AG10803 (cell line): ENCODE data around the gene ABTB2.

Source experiments
- DNase-seq: peaks from one replicate; pipeline ENCODE4 v3.0.0; 2010; ENCODE audit warnings: low read depth
- H3K4me3 ChIP-seq: 2 replicates; pipeline ENCODE4 v1.5.1; 2011; ENCODE audit warnings: mild to moderate bottlenecking, low read length, control low read depth
- CTCF ChIP-seq: conservative IDR thresholded peaks from 2 replicates; pipeline ENCODE4 v1.5.1; 2011; ENCODE audit warnings: mild to moderate bottlenecking, low read length, control low read depth, inconsistent platforms

Gene ABTB2

DNA sequence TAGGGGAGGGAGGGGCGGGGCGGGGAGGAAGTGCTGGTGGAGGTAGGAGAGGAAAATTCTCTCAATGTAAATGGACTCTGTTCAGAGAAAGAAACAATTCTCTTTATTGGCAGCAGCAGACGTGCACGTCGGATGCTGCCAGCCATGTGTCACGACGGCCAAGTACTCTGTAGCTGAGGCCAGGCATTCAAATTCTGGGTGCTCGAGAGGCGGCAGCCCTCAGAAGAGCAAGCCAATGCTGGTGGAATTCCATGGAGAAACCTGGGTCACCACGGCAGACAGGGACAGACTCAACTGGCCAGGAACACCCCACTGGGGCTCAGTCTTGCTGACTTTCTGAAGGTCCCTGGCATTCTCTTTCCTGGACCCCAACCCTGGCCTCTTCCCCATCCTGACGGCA lies 90.8 kb downstream of the ABTB2 start:
- TF ChIP-seq CTCF: no peak
- H3K4me3 ChIP-seq: no peak overlapping the region
- DNase-seq: peak; percentile 31

DNA sequence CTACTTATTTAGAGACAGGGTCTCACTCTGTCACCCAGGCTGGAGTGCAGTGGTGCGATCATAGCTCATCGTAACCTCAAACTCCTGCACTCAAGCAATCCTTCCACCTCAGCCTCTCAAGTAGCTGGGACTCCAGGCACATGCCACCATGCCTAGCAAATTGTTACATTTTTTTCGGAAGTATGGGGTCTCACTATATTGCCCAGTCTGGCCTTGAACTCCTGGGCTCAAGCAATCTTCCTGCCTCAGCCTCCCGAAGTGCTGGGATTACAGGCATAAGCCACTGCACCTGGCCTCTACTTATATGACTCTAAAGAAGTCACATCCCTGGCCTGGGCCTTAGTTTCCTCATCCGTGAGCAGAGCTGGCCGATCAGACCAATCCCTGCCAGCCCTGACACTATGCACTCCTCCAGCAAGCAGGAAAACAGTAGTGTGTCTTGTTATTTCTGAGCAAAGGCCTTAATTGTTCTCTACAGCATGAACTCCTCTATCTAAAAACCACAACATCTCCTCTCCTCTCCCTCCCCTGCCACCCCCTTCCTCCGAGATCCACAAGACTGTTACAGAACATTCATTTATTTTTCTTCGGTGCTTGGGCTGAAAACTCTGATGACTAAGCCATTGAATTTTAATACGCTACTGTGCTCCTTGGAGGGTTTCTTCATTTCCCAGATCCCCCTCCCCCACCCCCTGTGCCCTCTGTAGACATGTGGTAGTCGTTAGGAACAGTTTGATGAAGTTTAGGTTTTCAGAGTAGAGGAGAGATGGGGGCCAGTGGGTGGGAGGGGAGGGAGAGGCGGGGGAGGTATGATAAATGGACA lies 91.5 kb downstream of the ABTB2 start:
- H3K4me3 ChIP-seq: no peak overlapping the region
- no peak for TF ChIP-seq CTCF
- peak; percentile 95 for DNase-seq

DNA sequence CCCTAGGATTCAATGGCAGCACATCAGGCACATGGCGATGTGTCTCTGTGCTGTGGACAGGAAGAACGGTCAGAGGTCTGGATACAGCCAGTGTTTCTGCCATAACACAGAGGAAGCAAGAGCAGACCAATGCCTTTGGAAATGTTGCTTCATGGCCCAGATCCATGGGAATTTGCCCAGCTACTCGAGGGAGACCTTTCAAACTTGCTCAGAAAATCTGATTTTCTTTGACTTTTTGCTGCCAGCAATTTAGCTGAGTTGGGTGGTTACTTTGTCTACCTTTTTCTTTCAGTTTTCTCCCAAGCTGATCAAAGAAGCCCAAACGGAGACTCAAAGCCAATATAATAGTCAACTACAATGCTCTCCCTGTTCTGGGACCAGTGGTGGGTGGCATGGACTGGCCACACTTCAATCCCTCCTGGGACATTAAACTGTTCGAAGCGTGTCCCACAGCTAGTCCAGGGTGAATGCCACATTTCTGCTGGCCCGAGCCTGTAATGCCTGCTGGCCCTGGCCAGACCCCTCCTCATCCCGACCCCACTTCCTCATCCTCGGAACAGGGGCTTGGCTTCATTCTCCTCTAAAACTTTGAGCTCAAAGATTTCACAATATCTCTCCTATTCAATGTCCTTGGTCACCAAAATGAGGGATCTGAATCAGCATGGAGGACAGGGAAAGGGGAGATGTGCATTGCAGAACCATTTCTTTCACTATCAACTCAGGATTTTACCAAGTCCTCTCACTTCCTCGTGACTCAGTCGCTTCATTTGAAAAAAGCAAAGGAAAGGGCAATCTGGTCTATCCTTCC lies 93.3 kb downstream of the ABTB2 start:
- DNase-seq: no peak
- H3K4me3 ChIP-seq: no peak overlapping the region
- TF ChIP-seq CTCF: no peak

DNA sequence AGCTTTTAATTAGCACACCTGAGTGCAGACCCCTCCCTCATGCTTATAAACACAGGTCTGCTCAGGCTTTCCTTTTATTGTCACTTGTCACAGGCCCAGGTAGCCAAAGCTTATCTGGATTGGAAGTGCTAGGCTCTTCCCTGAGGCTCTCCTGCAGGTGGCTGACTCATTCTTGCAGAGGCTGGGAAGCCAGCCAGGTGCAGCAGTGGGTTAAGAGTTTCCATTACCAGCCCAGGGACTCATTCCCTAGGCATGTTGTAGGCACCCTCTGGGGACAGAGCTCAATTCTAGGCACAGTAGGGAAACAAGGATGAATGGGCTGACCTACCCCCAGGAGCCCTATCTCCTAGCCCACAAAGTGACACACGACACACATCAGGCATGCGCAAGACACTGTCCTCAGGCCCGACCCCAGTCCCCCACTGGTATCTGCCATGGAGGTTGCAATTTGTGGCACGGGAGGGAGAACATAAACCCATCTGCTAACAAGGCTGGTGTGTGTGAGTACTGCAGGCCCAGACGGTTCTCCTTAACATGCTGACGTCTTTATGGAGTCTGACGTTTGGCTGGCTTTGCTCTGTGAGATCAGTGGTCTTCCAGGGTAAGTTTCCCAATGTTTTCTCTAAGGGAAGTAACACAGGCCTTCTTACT lies 94.2 kb downstream of the ABTB2 start:
- DNase-seq: peak; percentile 70
- no peak for TF ChIP-seq CTCF
- no peak overlapping the region for H3K4me3 ChIP-seq

DNA sequence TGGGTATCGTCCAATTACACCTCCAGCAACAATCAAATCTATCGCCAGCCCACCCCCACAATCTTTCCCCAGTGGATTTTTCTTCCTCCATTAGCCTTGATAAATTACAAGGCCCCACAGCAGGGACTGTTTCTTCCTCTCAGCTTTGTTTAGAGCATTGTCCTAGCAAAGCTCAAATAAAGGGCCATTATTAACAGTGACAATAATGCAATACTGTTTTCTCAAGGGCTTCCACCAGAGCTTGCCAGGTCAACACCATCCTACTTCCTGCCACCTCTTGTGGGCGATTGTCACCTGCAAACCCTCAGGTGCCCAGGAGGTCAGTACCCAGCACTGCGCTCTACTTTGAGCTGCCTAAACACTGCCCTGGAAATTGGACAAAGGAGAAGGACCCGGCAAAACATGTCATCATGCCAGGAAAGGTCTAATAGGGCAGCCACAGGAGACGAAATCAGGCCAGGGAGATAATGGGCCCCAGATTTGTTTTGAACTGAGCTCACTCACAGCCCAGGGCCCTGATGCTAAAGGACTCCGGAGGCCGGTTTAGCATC lies 95.2 kb downstream of the ABTB2 start:
- no peak overlapping the region for H3K4me3 ChIP-seq
- peak; percentile 6 for DNase-seq
- no peak for TF ChIP-seq CTCF

GRCh38 chr11:34261820-34262219 lies 96.0 kb downstream of the ABTB2 start:
- TF ChIP-seq CTCF: no peak

More at GRCh38 chr11:34261820-34262219, 96.0 kb downstream of the ABTB2 start:
- no peak overlapping the region for H3K4me3 ChIP-seq
- DNase-seq: no peak
